DMS153 treated with DMSO at 0.1 percent for 48 hours (cell line): ENCODE results near the gene MST1R.

ENCODE experiments used
- DNase-seq: peaks from one replicate; lab custom pipeline; 2025; ENCODE audit not compliant: unreplicated experiment; lab: John Stamatoyannopoulos, UW

The MST1R gene

GRCh38 chr3:49841126-49841696, 62.5 kb downstream of the MST1R start:
- DNase-seq: no peak

GRCh38 chr3:49840388-49840787, 63.3 kb downstream of the MST1R start:
- no peak for DNase-seq

- DNase-seq: peak; percentile 29
Observed at GRCh38 chr3:49839193-49839809, 64.4 kb downstream of the MST1R start.
